MM.1S (cell line): ENCODE measurements around the gene MRPS18B.

Experiments
- CTCF ChIP-seq: fragments of 300-600 bp; sonication (generic); IDR thresholded peaks from 2 replicates; pipeline ENCODE4 v1.5.1; 2016; ENCODE audit warnings: antibody characterized with exemption, low read length, mixed read lengths
- EZH2phosphoT487 ChIP-seq: fragments of 300-600 bp; sonication (generic); IDR thresholded peaks from 2 replicates; pipeline ENCODE4 v1.6.1; 2018; ENCODE audit warnings: antibody characterized with exemption, low read length

- TF ChIP-seq CTCF (peak; percentile 42), EZH2phosphoT487 (no peak)
These were observed 9.1 kb downstream of the MRPS18B start, which contains the start of gene ATAT1 for GRCh38 chr6:30626484-30627366.
